Common myeloid progenitor, CD34-positive (primary cell): ENCODE measurements around the gene SP9.
"Not testable (repeated sequence)": the region's sequence is repeated elsewhere in the genome, so short reads cannot be mapped to it uniquely, and the experiment has no call there.

Source experiments
- CTCF ChIA-PET: fragments of 350-600 bp; sonication (Branson Sonifier 250); formaldehyde crosslinking; loops from one replicate; lab custom pipeline; 2021; ENCODE audit warnings: antibody characterized with exemption; lab: Charles Lee
- POLR2A ChIA-PET: fragments of 350-600 bp; sonication (Branson Sonifier 250); formaldehyde crosslinking; loops from one replicate; lab custom pipeline; 2021; ENCODE audit warnings: antibody characterized with exemption; lab: Charles Lee
- DNase-seq, 3 donors: peaks; one replicate each; pipeline versions ENCODE4 v3.0.0 to v3.0.0-alpha.2; 2013
- H3K27ac ChIP-seq, 2 experiments: 1 replicate in 1 of 2; 2 replicates in 1 of 2; pipeline ENCODE4 v1.7.0; 2013; ENCODE audit warnings: inconsistent platforms in 2 of 2, low read length in 2 of 2, mild to moderate bottlenecking in 2 of 2, low read depth in 1 of 2, moderate library complexity in 1 of 2; ENCODE audit not compliant: severe bottlenecking in 2 of 2, insufficient read depth in 1 of 2, poor library complexity in 1 of 2
- H3K27me3 ChIP-seq, 5 experiments: replicated peaks in 2 of 5; 1 replicate in 3 of 5; 2 replicates in 2 of 5; pipeline versions ENCODE4 v1.6.1 to v1.7.0; 2013; ENCODE audit warnings: low read length in 4 of 5, mild to moderate bottlenecking in 2 of 5, moderate library complexity in 2 of 5, inconsistent platforms in 1 of 5; ENCODE audit not compliant: insufficient read depth in 5 of 5, control insufficient read depth in 4 of 5
- H3K36me3 ChIP-seq, 4 experiments: 1 replicate in 2 of 4; 2 replicates in 2 of 4; pipeline versions ENCODE4 v1.6.1 to v1.7.0; 2013; ENCODE audit warnings: low read length in 3 of 4, control low read depth in 1 of 4, mild to moderate bottlenecking in 1 of 4; ENCODE audit not compliant: control insufficient read depth in 4 of 4, insufficient read depth in 4 of 4
- H3K4me1 ChIP-seq, 4 experiments: 1 replicate in 3 of 4; 2 replicates in 1 of 4; pipeline versions ENCODE4 v1.6.1 to v1.7.1; 2013; ENCODE audit warnings: low read length in 3 of 4, mild to moderate bottlenecking in 3 of 4, control low read depth in 1 of 4, inconsistent platforms in 1 of 4, moderate library complexity in 1 of 4; ENCODE audit not compliant: control insufficient read depth in 4 of 4, insufficient read depth in 4 of 4; ENCODE audit errors: control extremely low read depth in 1 of 4
- H3K4me3 ChIP-seq, 7 experiments: 1 replicate in 4 of 7; 2 replicates in 3 of 7; pipeline versions ENCODE4 v1.5.1 to v1.7.0; 2013; ENCODE audit warnings: mild to moderate bottlenecking in 7 of 7, low read length in 6 of 7, moderate library complexity in 6 of 7, inconsistent platforms in 2 of 7, low read depth in 2 of 7, control low read depth in 1 of 7; ENCODE audit not compliant: insufficient read depth in 4 of 7, control insufficient read depth in 1 of 7; ENCODE audit errors: extremely low read depth in 1 of 7
- H3K9me3 ChIP-seq, 5 experiments: 1 replicate in 4 of 5; 2 replicates in 1 of 5; pipeline versions ENCODE4 v1.6.1 to v1.7.1; 2013; ENCODE audit warnings: low read length in 4 of 5, mild to moderate bottlenecking in 2 of 5, inconsistent platforms in 1 of 5, low read depth in 1 of 5, moderate library complexity in 1 of 5; ENCODE audit not compliant: control insufficient read depth in 4 of 5, insufficient read depth in 2 of 5; ENCODE audit errors: control extremely low read depth in 1 of 5
- WGBS: methylation state at CpG from one replicate; pipeline ENCODE4 v1.1.5; 2013; ENCODE audit not compliant: insufficient coverage; 5-methylcytosine and 5-hydroxymethylcytosine counted together

SP9 gene

GRCh38 chr2:174362949-174363348 is 28.2 kb downstream of the SP9 start:
- no peak overlapping the region for H3K27ac ChIP-seq
- H3K9me3 ChIP-seq = peaks cover 3 to 29% (median 19%) of the 10 kb centered on the region in 5 experiments
- H3K27me3 ChIP-seq = no peaks in the 10 kb centered on the region
- ChIA-PET CTCF (interaction anchor here (1.0 to 1.4 kb wide), 2 partner anchors 11 to 13 kb away, joined by 3 read pairs; no protein-coding TSS in a partner anchor), POLR2A (no interaction called here)
- 100% methylated on average over 1 of the region's 1 CpG for WGBS
- no peak overlapping the region for H3K4me3 ChIP-seq
- no peaks in the 10 kb centered on the region for H3K4me1 ChIP-seq
- no peak for DNase-seq
- H3K36me3 ChIP-seq = peaks cover 30 to 60% (median 30%) of the 10 kb centered on the region in 4 experiments

- peaks cover 30 to 67% (median 32%) of the 10 kb centered on the region in 4 experiments for H3K36me3 ChIP-seq
- CTCF ChIA-PET = interaction anchor here (1.0 to 1.4 kb wide), 2 partner anchors 12 to 14 kb away, joined by 3 read pairs; no protein-coding TSS in a partner anchor
- H3K4me1 ChIP-seq, DNase-seq, H3K27ac ChIP-seq, POLR2A ChIA-PET, H3K27me3 ChIP-seq: not testable (repeated sequence)
- WGBS = 100% methylated on average over 4 of the region's 6 CpGs
- peaks cover 3 to 29% (median 19%) of the 10 kb centered on the region in 5 experiments for H3K9me3 ChIP-seq
- peak overlapping the region in 1 of 7 experiments; percentile 6 for H3K4me3 ChIP-seq
Measured at GRCh38 chr2:174363492-174364225, 28.9 kb downstream of the SP9 start.

GRCh38 chr2:174364628-174365027 is 29.9 kb downstream of the SP9 start:
- Histone ChIP-seq H3K27me3 (no peaks in the 10 kb centered on the region), H3K9me3 (peaks cover 3 to 29% (median 19%) of the 10 kb centered on the region in 5 experiments), H3K36me3 (peaks cover 33 to 77% (median 37%) of the 10 kb centered on the region in 4 experiments), H3K27ac (no peak overlapping the region), H3K4me3 (peak overlapping the region in 1 of 7 experiments; percentile 36), H3K4me1 (no peaks in the 10 kb centered on the region)
- POLR2A ChIA-PET = no interaction called here
- no peak for DNase-seq
- CTCF ChIA-PET = no interaction called here
- WGBS = 100% methylated on average over 2 of the region's 2 CpGs

GRCh38 chr2:174365571-174365970 is 30.8 kb downstream of the SP9 start:
- peaks cover 3 to 29% (median 19%) of the 10 kb centered on the region in 5 experiments for H3K9me3 ChIP-seq
- no peak overlapping the region for H3K4me3 ChIP-seq
- H3K27ac ChIP-seq = no peak overlapping the region
- ChIA-PET POLR2A (no interaction called here), CTCF (interaction anchor here (0.9 kb wide), 1 partner anchor 14 kb away, joined by 3 read pairs; no protein-coding TSS in a partner anchor)
- WGBS = 100% methylated on average over 1 of the region's 2 CpGs
- H3K36me3 ChIP-seq = peaks cover 38 to 77% (median 45%) of the 10 kb centered on the region in 4 experiments
- no peaks in the 10 kb centered on the region for H3K4me1 ChIP-seq
- DNase-seq = no peak
- no peaks in the 10 kb centered on the region for H3K27me3 ChIP-seq

- no peak overlapping the region for H3K4me3 ChIP-seq
- DNase-seq = no peak
- no peak overlapping the region for H3K27ac ChIP-seq
- H3K4me1 ChIP-seq = no peaks in the 10 kb centered on the region
- no peaks in the 10 kb centered on the region for H3K27me3 ChIP-seq
- peaks cover 26 to 79% (median 38%) of the 10 kb centered on the region in 4 experiments for H3K36me3 ChIP-seq
- ChIA-PET POLR2A (no interaction called here), CTCF (interaction anchor here (1.8 kb wide), 1 partner anchor 9 kb away, joined by 6 read pairs; no protein-coding TSS in a partner anchor)
- H3K9me3 ChIP-seq = peaks cover 2 to 22% (median 16%) of the 10 kb centered on the region in 5 experiments
- WGBS = no CpG with 5 or more reads among the region's 1 CpG
Measured at GRCh38 chr2:174368691-174369090, 33.9 kb downstream of the SP9 start.

- no peak overlapping the region for H3K27ac ChIP-seq
- no peaks in the 10 kb centered on the region for H3K4me1 ChIP-seq
- POLR2A ChIA-PET = no interaction called here
- H3K27me3 ChIP-seq = no peaks in the 10 kb centered on the region
- CTCF ChIA-PET = interaction anchor here (1.1 kb wide), 1 partner anchor 16 kb away, joined by 3 read pairs; no protein-coding TSS in a partner anchor
- H3K36me3 ChIP-seq = peaks cover 7 to 76% (median 38%) of the 10 kb centered on the region in 4 experiments
- H3K9me3 ChIP-seq = no peaks in the 10 kb centered on the region
- WGBS = no CpG with 5 or more reads among the region's 2 CpGs
- no peak for DNase-seq
- no peak overlapping the region for H3K4me3 ChIP-seq
Measured at GRCh38 chr2:174376967-174377366, 42.2 kb downstream of the SP9 start.

- Histone ChIP-seq H3K36me3 (peaks cover 12 to 70% (median 23%) of the 10 kb centered on the region in 4 experiments), H3K4me1 (no peaks in the 10 kb centered on the region), H3K27ac (no peak overlapping the region), H3K9me3 (peaks cover 0 to 9% (median 3%) of the 10 kb centered on the region in 5 experiments), H3K4me3 (no peak overlapping the region), H3K27me3 (no peaks in the 10 kb centered on the region)
- ChIA-PET CTCF (no interaction called here), POLR2A (interaction anchor here (0.6 kb wide), 1 partner anchor 963 kb away, joined by 3 read pairs; no protein-coding TSS in a partner anchor)
- peak in 2 of 3 donors; percentile 68 to 81 for DNase-seq
- WGBS = no CpG with 5 or more reads among the region's 1 CpG
Measured at GRCh38 chr2:174383796-174384195, 49.0 kb downstream of the SP9 start.
